Pancreas (tissue), 10 donors: ENCODE results near the gene CACNA1C. TPM values are rescaled to one million over a fixed set of nuclear protein-coding genes. Genes with fewer than 3 reads are reported as not detected.
A peak's percentile ranks its signal among the peaks of the same experiment; 100 is the strongest.

Source experiments
- ATAC-seq, 4 donors: fragments of 200-7000 bp; cut with Tn5 transposase; one replicate each; pipeline versions ENCODE4 v1.8.0 to v1.9.1; 2020; ENCODE audit warnings: mild to moderate bottlenecking in 4 of 4, moderate library complexity in 4 of 4
- DNase-seq, 6 donors: peaks; one replicate each; pipeline ENCODE4 v3.0.0-alpha.2; 2020
- FAIRE-seq: peaks from 2 replicates; lab custom pipeline; 2012; peaks lifted over from hg19 to GRCh38; lab: Jason Lieb, UNC
- H3K27ac ChIP-seq, 4 donors: fragments of 200-600 bp; sonication (generic); 1 replicate in 3 of 4; 2 replicates in 1 of 4; pipeline versions ENCODE4 v1.5.0 to v1.8.0; 2020
- H3K27me3 ChIP-seq, 4 donors: fragments of 200-600 bp; one replicate each; pipeline ENCODE4 v1.8.0; 2021
- H3K36me3 ChIP-seq, 3 donors: fragments of 200-600 bp; sonication (generic) in 1 of 3; one replicate each; pipeline versions ENCODE4 v1.5.0 to v1.8.0; 2020 to 2021
- H3K4me1 ChIP-seq, 3 donors: fragments of 200-600 bp; one replicate each; pipeline ENCODE4 v1.8.0; 2021
- H3K4me3 ChIP-seq, 4 donors: fragments of 200-600 bp; sonication (generic) in 2 of 4; one replicate each; pipeline versions ENCODE4 v1.5.0 to v1.8.0; 2020 to 2021
- H3K9me3 ChIP-seq, 4 donors: fragments of 200-600 bp; one replicate each; pipeline ENCODE4 v1.8.0; 2021
- CTCF ChIP-seq, 4 donors: fragments of 200-600 bp; sonication (generic) in 3 of 4; IDR thresholded peaks; one replicate each; pipeline versions ENCODE4 v1.5.0 to v1.8.0; 2021; ENCODE audit warnings: antibody characterized with exemption in 4 of 4
- WGBS, 2 donors: extraction: QIAGEN DNeasy Blood & Tissue Kit; methylation state at CpG; one replicate each; pipeline ENCODE4 v1.1.7; 2013; 5-methylcytosine and 5-hydroxymethylcytosine counted together
- intact Hi-C, 3 donors: fragments of 100-400 bp; cut with DNase I; formaldehyde crosslinking; loops; one replicate each; pipeline versions ENCODE4 v1.11.1 to v1.14.2; 2022
- polyA plus RNA-seq, 2 donors: library from polyadenylated mRNA; stranded (reverse); fragments of 200-250 nt; gene quantifications; one replicate each; pipeline ENCODE4 v1.2.3, GENCODE V29; 2013
- total RNA-seq, 6 donors: library from RNA; stranded (reverse); fragmentation: NEBNext Ultra II Directional in 4 of 6; extraction: Animal tissue kit (Norgen Biotek cat#: 25700) in 4 of 6; gene quantifications; one replicate each; pipeline versions ENCODE4 v1.2.1 to v1.2.4, GENCODE V29; 2021 to 2023
- donor health status: healthy with polysubstance abuse.
- donor health status: DM: no; HTN: no; CAD: no; lungs with moderate emphysema.
- donor health status: DM: no; HTN: no; CAD: no.
- donor health status: control.
- donor health status: control.
- donor health status: Bipolar disorder and iron deficiency.
- donor health status: DM: yes; HTN: yes; CAD: no.
- donor health status: DM: no; HTN: no; CAD: no.
- donor health status: DM: no; HTN: no; CAD: no.
- donor health status: DM: yes; HTN: yes; CAD: no.

CACNA1C gene
- total and polyA plus RNA-seq, 8 donors: 1.2 to 3.8 (median 2.3) TPM

- Histone ChIP-seq H3K4me1 (no peaks in the 10 kb centered on the region), H3K36me3 (no peaks in the 10 kb centered on the region), H3K27ac (no peak overlapping the region), H3K4me3 (no peak overlapping the region), H3K9me3 (no peaks in the 10 kb centered on the region), H3K27me3 (no peaks in the 10 kb centered on the region)
- no peak for TF ChIP-seq CTCF (IDR thresholded peaks at IDR 0.05)
- WGBS, 2 donors: 51 to 55% methylated on average over 18 of the region's 18 CpGs
- FAIRE-seq: no peak
- DNase-seq: no peak
- ATAC-seq: peak in 1 of 4 donors; percentile 33
- intact Hi-C loops: no loop called here
These were observed 215.9 kb downstream of the CACNA1C start for GRCh38 chr12:2268471-2269286.

DNA sequence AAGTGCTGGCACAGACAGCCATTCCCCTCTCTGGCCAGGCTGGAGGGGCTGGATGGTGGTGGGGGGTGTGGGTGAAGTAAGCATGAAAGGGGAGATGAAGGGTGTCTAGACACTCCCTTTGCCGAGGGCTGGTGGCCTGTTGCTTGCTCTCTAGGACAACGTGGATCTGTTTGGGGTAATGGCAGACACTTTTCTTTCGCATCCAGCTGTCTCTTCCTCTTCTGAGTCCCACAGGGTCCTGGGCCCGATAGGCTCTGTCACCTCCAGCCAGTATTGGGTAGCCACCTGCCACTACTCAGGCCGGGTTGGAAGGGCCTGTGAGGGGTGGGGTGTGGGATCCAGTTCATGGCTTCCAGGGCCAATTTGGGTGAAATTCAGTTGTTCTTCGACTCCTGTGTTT is 218.1 kb downstream of the CACNA1C start:
- Histone ChIP-seq H3K27ac (no peak overlapping the region), H3K36me3 (no peaks in the 10 kb centered on the region), H3K9me3 (no peaks in the 10 kb centered on the region), H3K4me1 (no peaks in the 10 kb centered on the region), H3K4me3 (no peak overlapping the region), H3K27me3 (no peaks in the 10 kb centered on the region)
- TF ChIP-seq CTCF (IDR thresholded peaks at IDR 0.05): no peak
- FAIRE-seq: no peak
- intact Hi-C loops: no loop called here
- DNase-seq: no peak
- ATAC-seq: no peak
- WGBS, 2 donors: 64 to 72% methylated on average over 6 of the region's 6 CpGs

- FAIRE-seq: no peak
- Histone ChIP-seq H3K4me1 (no peaks in the 10 kb centered on the region), H3K36me3 (no peaks in the 10 kb centered on the region), H3K27ac (no peak overlapping the region), H3K27me3 (no peaks in the 10 kb centered on the region), H3K9me3 (no peaks in the 10 kb centered on the region), H3K4me3 (no peak overlapping the region)
- no peak for ATAC-seq
- TF ChIP-seq CTCF (IDR thresholded peaks at IDR 0.05): no peak
- intact Hi-C loops: no loop called here
- 63 to 67% methylated on average over 4 of the region's 4 CpGs for WGBS, 2 donors
- no peak for DNase-seq
These were observed 219.2 kb downstream of the CACNA1C start for GRCh38 chr12:2271961-2272360.

DNA sequence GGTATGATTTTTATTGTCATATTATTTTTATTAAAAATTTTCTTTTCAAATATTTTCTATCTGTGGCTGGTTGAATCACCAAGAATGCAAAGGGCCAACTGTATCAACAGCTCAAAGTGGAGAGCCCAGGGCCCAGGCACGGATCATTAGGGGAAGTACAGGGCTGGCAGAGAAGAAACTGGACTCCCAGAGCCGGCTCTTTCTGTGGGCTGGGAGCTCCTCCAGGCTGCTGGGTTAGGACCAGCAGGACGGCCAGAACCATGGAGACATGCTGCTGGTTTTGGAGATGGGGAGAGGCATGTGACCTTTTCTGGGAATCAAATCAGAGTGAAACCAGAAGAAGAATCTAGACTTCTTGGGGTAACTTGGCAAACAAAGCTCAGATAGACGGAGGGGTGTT is 220.5 kb downstream of the CACNA1C start:
- ATAC-seq: no peak
- no peaks in the 10 kb centered on the region for H3K4me1 ChIP-seq
- WGBS, 2 donors: 57 to 59% methylated on average over 4 of the region's 4 CpGs
- FAIRE-seq: no peak
- DNase-seq: no peak
- no peaks in the 10 kb centered on the region for H3K9me3 ChIP-seq
- no peaks in the 10 kb centered on the region for H3K36me3 ChIP-seq
- no peaks in the 10 kb centered on the region for H3K27me3 ChIP-seq
- H3K27ac ChIP-seq: no peak overlapping the region
- no peak overlapping the region for H3K4me3 ChIP-seq
- no peak for TF ChIP-seq CTCF (IDR thresholded peaks at IDR 0.05)
- intact Hi-C loops: no loop called here

GRCh38 chr12:2273751-2274150 is 221.0 kb downstream of the CACNA1C start:
- no peak overlapping the region for H3K4me3 ChIP-seq
- H3K9me3 ChIP-seq: no peaks in the 10 kb centered on the region
- no peak overlapping the region for H3K27ac ChIP-seq
- no peak for DNase-seq
- H3K27me3 ChIP-seq: no peaks in the 10 kb centered on the region
- no peaks in the 10 kb centered on the region for H3K4me1 ChIP-seq
- H3K36me3 ChIP-seq: no peaks in the 10 kb centered on the region
- intact Hi-C loops: no loop called here
- TF ChIP-seq CTCF (IDR thresholded peaks at IDR 0.05): no peak
- no peak for ATAC-seq
- 63 to 75% methylated on average over 12 of the region's 12 CpGs for WGBS, 2 donors
- no peak for FAIRE-seq
